GM12874 (cell line): ENCODE measurements around the gene MPC1.

Experiments
- TF ChIP-seq, protein P1 (sequence below): IDR thresholded peaks from 2 replicates; pipeline ENCODE4 v1.5.1; 2011; ENCODE audit warnings: low read depth, mild to moderate bottlenecking, control low read depth, low read length, moderate library complexity; ENCODE audit not compliant: insufficient read depth

The MPC1 gene

DNA sequence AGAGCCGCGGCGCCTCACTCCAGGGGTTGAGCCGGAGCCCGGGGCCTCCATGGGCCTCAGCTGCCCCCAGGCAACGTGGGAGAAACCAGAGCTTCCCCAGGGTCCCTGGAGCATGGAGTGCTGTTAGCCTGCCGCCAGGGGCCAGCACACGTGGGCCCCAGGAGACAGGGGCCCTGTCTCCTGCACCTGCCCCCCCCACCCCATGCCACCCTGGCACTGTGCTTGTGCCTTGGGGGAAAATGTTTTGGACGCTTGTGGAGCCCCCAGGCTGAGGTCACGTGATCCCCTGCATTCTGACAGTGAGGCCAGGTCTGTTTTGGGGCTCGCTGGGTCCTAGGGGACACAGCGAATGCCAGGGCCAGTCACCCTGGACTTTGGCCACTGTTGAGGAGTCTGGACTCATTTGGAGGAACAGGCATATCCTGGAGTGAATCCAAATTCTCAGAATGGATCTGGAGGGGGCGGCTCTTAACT lies 30.2 kb upstream of the MPC1 start:
- TF ChIP-seq, protein P1, sequence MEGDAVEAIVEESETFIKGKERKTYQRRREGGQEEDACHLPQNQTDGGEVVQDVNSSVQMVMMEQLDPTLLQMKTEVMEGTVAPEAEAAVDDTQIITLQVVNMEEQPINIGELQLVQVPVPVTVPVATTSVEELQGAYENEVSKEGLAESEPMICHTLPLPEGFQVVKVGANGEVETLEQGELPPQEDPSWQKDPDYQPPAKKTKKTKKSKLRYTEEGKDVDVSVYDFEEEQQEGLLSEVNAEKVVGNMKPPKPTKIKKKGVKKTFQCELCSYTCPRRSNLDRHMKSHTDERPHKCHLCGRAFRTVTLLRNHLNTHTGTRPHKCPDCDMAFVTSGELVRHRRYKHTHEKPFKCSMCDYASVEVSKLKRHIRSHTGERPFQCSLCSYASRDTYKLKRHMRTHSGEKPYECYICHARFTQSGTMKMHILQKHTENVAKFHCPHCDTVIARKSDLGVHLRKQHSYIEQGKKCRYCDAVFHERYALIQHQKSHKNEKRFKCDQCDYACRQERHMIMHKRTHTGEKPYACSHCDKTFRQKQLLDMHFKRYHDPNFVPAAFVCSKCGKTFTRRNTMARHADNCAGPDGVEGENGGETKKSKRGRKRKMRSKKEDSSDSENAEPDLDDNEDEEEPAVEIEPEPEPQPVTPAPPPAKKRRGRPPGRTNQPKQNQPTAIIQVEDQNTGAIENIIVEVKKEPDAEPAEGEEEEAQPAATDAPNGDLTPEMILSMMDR: no peak

GRCh38 chr6:166412156-166412910 lies 29.6 kb upstream of the MPC1 start:
- TF ChIP-seq, protein P1: no peak

- TF ChIP-seq, protein P1: no peak
Measured at GRCh38 chr6:166411721-166412151, 29.0 kb upstream of the MPC1 start.

- TF ChIP-seq, protein P1: no peak
Measured at GRCh38 chr6:166411271-166411670, 28.5 kb upstream of the MPC1 start.

- TF ChIP-seq, protein P1: no peak
Measured at GRCh38 chr6:166410426-166410935, 27.7 kb upstream of the MPC1 start.

- TF ChIP-seq, protein P1: no peak
Measured at GRCh38 chr6:166408936-166409755, 26.4 kb upstream of the MPC1 start.

DNA sequence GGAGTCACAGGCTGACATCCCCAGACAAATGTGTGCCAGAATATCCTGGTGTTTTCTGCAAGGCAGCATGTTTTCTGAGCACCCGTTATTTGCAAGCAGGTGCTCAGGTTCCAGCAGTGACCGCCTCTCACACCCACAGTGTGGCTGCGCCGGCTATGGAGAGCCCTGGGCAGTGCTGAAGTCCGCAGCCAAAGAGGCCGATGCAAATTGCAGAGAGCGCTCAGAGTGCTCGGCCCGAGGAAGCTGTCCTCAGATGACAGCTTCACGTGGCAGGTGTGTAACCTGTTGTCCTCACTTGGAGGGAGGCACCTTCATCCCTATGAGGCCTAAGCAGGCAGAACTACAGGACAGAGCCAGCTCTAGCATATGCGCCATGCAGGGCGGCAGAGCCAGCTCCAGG lies 23.5 kb upstream of the MPC1 start:
- TF ChIP-seq, protein P1: no peak
